ENCODE measurements around the gene CISD3.

GRCh38 chr17:38727736-38728135, 2.4 kb upstream of the CISD3 start:
- TF ChIP-seq, protein P1, sequence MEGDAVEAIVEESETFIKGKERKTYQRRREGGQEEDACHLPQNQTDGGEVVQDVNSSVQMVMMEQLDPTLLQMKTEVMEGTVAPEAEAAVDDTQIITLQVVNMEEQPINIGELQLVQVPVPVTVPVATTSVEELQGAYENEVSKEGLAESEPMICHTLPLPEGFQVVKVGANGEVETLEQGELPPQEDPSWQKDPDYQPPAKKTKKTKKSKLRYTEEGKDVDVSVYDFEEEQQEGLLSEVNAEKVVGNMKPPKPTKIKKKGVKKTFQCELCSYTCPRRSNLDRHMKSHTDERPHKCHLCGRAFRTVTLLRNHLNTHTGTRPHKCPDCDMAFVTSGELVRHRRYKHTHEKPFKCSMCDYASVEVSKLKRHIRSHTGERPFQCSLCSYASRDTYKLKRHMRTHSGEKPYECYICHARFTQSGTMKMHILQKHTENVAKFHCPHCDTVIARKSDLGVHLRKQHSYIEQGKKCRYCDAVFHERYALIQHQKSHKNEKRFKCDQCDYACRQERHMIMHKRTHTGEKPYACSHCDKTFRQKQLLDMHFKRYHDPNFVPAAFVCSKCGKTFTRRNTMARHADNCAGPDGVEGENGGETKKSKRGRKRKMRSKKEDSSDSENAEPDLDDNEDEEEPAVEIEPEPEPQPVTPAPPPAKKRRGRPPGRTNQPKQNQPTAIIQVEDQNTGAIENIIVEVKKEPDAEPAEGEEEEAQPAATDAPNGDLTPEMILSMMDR (IDR thresholded peaks at IDR 0.05; ENCODE audit: low read length), result no peak
- no peak for TF ChIP-seq EZH2 (IDR thresholded peaks at IDR 0.05; ENCODE audit: borderline replicate concordance, low read length)

All from OCI-LY1 (cell line).